GM23248 (cell line): ENCODE results near the gene TLE4. TPM values are rescaled to one million over a fixed set of nuclear protein-coding genes. Genes with fewer than 3 reads are reported as not detected.

ENCODE experiments used
- DNase-seq: peaks from one replicate; pipeline ENCODE4 v3.0.0-alpha.2; 2015
- H2AFZ ChIP-seq: fragments of 200-600 bp; sonication (generic); 2 replicates; pipeline ENCODE4 v1.6.1; 2016; ENCODE audit warnings: antibody characterized with exemption
- H3F3A ChIP-seq: fragments of 200-600 bp; sonication (generic); 2 replicates; pipeline ENCODE4 v1.6.1; 2016; ENCODE audit warnings: mild to moderate bottlenecking, antibody characterized with exemption, mixed run types; ENCODE audit not compliant: insufficient read depth
- H3K27ac ChIP-seq: fragments of 200-600 bp; sonication (generic); 2 replicates; pipeline ENCODE4 v1.5.1; 2016; ENCODE audit warnings: mild to moderate bottlenecking
- H3K27me3 ChIP-seq: fragments of 200-600 bp; sonication (generic); replicated peaks from 2 replicates; pipeline ENCODE4 v1.6.1; 2016; ENCODE audit warnings: mild to moderate bottlenecking; ENCODE audit not compliant: insufficient read depth
- H3K36me3 ChIP-seq: fragments of 200-600 bp; sonication (generic); 2 replicates; pipeline ENCODE4 v1.6.1; 2016; ENCODE audit warnings: low read depth, mild to moderate bottlenecking
- H3K4me1 ChIP-seq: fragments of 200-600 bp; sonication (generic); 2 replicates; pipeline ENCODE4 v1.6.1; 2016; ENCODE audit warnings: mild to moderate bottlenecking; ENCODE audit not compliant: insufficient read depth
- H3K4me2 ChIP-seq: fragments of 200-600 bp; sonication (generic); one replicate; pipeline ENCODE4 v1.6.1; 2016; ENCODE audit warnings: mild to moderate bottlenecking; ENCODE audit not compliant: unreplicated experiment
- H3K4me3 ChIP-seq: fragments of 200-600 bp; sonication (generic); 2 replicates; pipeline ENCODE4 v1.5.1; 2016; ENCODE audit warnings: mild to moderate bottlenecking
- H3K79me2 ChIP-seq: fragments of 200-600 bp; sonication (generic); 2 replicates; pipeline ENCODE4 v1.6.1; 2016; ENCODE audit warnings: mild to moderate bottlenecking; ENCODE audit not compliant: insufficient read depth
- H3K9ac ChIP-seq: fragments of 200-600 bp; sonication (generic); 2 replicates; pipeline ENCODE4 v1.6.1; 2016; ENCODE audit warnings: mild to moderate bottlenecking
- H3K9me2 ChIP-seq: fragments of 200-600 bp; sonication (generic); 2 replicates; pipeline ENCODE4 v1.6.1; 2016; ENCODE audit warnings: mixed run types, mild to moderate bottlenecking, moderate library complexity; ENCODE audit not compliant: insufficient read depth
- H3K9me3 ChIP-seq: fragments of 200-600 bp; sonication (generic); one replicate; pipeline ENCODE4 v1.6.1; 2017; ENCODE audit warnings: low read depth
- H4K20me1 ChIP-seq: fragments of 200-600 bp; sonication (generic); 2 replicates; pipeline ENCODE4 v1.6.0; 2016; ENCODE audit not compliant: insufficient read depth
- EZH2 ChIP-seq: fragments of 200-600 bp; sonication (generic); IDR thresholded peaks from 2 replicates; pipeline ENCODE4 v1.6.1; 2018; ENCODE audit warnings: antibody characterized with exemption, mild to moderate bottlenecking; ENCODE audit not compliant: insufficient read depth, poor library complexity, severe bottlenecking
- EZH2phosphoT487 ChIP-seq: fragments of 200-600 bp; sonication (generic); IDR thresholded peaks from 2 replicates; pipeline ENCODE4 v1.6.1; 2018; ENCODE audit warnings: antibody characterized with exemption, moderate library complexity, mild to moderate bottlenecking, low read depth; ENCODE audit not compliant: insufficient read depth
- WGBS, 2 experiments: methylation state at CpG; one replicate each; pipeline ENCODE4 v1.1.6; 2015 to 2017; ENCODE audit warnings: low lambda C conversion rate in 2 of 2, low coverage in 1 of 2; ENCODE audit errors: missing lambda C conversion rate in 2 of 2; 5-methylcytosine and 5-hydroxymethylcytosine counted together
- in situ Hi-C: fragments of 300-500 bp; cut with MboI; formaldehyde crosslinking; loops from 2 replicates; pipeline ENCODE4 v1.15.0; 2020
- polyA plus RNA-seq: library from polyadenylated mRNA; unstranded; fragments of >200 nt; fragmentation: Nextera tagmentation; extraction: Ambion mirVana; gene quantifications from 2 replicates; pipeline ENCODE4 v1.2.1, GENCODE V29; 2016
- total RNA-seq: library from RNA; depleted of rRNA; stranded (reverse); fragments of >200 nt; shearing (Covaris generic); gene quantifications from 2 replicates; pipeline ENCODE4 v1.2.3, GENCODE V29; 2014

TLE4 gene
- total and polyA plus RNA-seq, 2 experiments from 2014 or later = 29.5 to 37.8 TPM

DNA sequence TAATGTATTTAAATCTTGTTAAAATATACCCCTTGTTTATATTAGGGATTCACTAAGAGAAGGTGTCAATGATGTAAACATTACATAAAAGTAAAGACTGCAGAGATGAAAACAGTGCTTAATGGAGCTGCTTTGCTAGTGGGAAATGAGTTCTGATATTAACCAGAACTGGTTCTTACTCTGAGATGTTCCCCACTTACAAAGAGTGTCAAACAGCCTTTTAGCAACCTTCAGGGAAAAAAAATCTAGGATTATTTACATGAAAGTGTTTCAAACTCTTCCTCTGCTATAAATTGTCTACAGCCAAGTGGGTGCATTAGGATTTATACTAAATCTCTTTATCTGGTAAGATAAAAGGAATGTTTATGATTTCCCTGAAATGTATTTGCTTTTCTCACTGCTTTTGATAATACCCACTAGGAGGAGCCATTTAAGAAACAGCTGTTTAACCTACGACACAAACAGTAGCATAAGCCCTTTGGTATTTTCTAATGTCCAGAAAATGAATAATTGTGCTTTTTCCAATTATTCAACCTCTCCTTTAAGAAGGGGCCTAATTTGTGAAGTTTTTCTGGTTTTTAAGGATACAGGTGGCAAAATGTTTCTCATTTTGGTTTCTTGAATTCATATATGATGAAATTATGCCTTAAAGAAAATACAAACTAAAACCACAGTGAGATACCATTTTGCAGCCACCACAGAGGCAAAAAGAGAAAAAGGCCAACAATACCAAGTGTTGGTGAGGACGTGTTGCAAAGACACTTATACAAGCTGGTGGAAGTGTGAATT lies 186.3 kb downstream of the TLE4 start:
- Histone ChIP-seq H3K9me3 (no peaks in the 10 kb centered on the region), H3K27me3 (peaks cover 5% of the 10 kb centered on the region; the same call in 1 of the 2 replicates), H3K9me2 (no peaks in the 10 kb centered on the region), H3K4me3 (no peak overlapping the region), H3K79me2 (no peaks in the 10 kb centered on the region), H4K20me1 (no peaks in the 10 kb centered on the region), H2AFZ (no peak overlapping the region), H3K36me3 (no peaks in the 10 kb centered on the region), H3K4me1 (no peaks in the 10 kb centered on the region), H3F3A (no peaks in the 10 kb centered on the region), H3K9ac (no peak overlapping the region), H3K4me2 (no peak overlapping the region), H3K27ac (no peak overlapping the region)
- no peak for TF ChIP-seq EZH2
- no peak for TF ChIP-seq EZH2phosphoT487
- in situ Hi-C loops = no loop called here
- peak; percentile 52 for DNase-seq
- WGBS, 2 experiments = 32 to 39% methylated on average over 2 of the region's 2 CpGs

GRCh38 chr9:79759460-79759859 lies 187.7 kb downstream of the TLE4 start:
- Histone ChIP-seq H3K4me2 (no peak overlapping the region), H3K4me1 (no peaks in the 10 kb centered on the region), H3K9ac (no peak overlapping the region), H3K9me2 (no peaks in the 10 kb centered on the region), H3K36me3 (no peaks in the 10 kb centered on the region), H3F3A (peaks cover 7% of the 10 kb centered on the region; the same call in 1 of the 2 replicates), H3K4me3 (no peak overlapping the region), H3K27me3 (no peaks in the 10 kb centered on the region), H3K9me3 (no peaks in the 10 kb centered on the region), H3K79me2 (no peaks in the 10 kb centered on the region), H3K27ac (no peak overlapping the region), H2AFZ (no peak overlapping the region), H4K20me1 (no peaks in the 10 kb centered on the region)
- DNase-seq = peak; percentile 11
- in situ Hi-C loops = no loop called here
- 52 to 74% methylated on average over 1 of the region's 1 CpG for WGBS, 2 experiments
- TF ChIP-seq EZH2phosphoT487 (no peak), EZH2 (no peak)

GRCh38 chr9:79762070-79762469 lies 190.3 kb downstream of the TLE4 start:
- H3F3A ChIP-seq = peaks cover 13% of the 10 kb centered on the region; the same call in 1 of the 2 replicates
- no peak overlapping the region for H3K9ac ChIP-seq
- no peak for TF ChIP-seq EZH2
- no peak overlapping the region for H3K4me3 ChIP-seq
- H3K4me2 ChIP-seq = no peak overlapping the region
- H4K20me1 ChIP-seq = no peaks in the 10 kb centered on the region
- no peak for DNase-seq
- H3K27me3 ChIP-seq = no peaks in the 10 kb centered on the region
- H3K79me2 ChIP-seq = no peaks in the 10 kb centered on the region
- no peaks in the 10 kb centered on the region for H3K9me2 ChIP-seq
- WGBS, 2 experiments = 75 to 81% methylated on average over 6 of the region's 6 CpGs
- no peaks in the 10 kb centered on the region for H3K9me3 ChIP-seq
- H3K36me3 ChIP-seq = no peaks in the 10 kb centered on the region
- H3K4me1 ChIP-seq = peaks cover 6% of the 10 kb centered on the region
- no peak overlapping the region for H2AFZ ChIP-seq
- in situ Hi-C loops = no loop called here
- no peak overlapping the region for H3K27ac ChIP-seq

- in situ Hi-C loops = no loop called here
- peaks cover 13% of the 10 kb centered on the region; the same call in 1 of the 2 replicates for H3F3A ChIP-seq
- no peaks in the 10 kb centered on the region for H3K79me2 ChIP-seq
- no peak overlapping the region for H3K4me3 ChIP-seq
- no peak overlapping the region for H3K9ac ChIP-seq
- peak overlapping the region; percentile 41 for H3K4me2 ChIP-seq
- H3K36me3 ChIP-seq = no peaks in the 10 kb centered on the region
- no peaks in the 10 kb centered on the region for H3K9me2 ChIP-seq
- no peaks in the 10 kb centered on the region for H4K20me1 ChIP-seq
- no peaks in the 10 kb centered on the region for H3K27me3 ChIP-seq
- DNase-seq = peak; percentile 19
- peaks cover 6% of the 10 kb centered on the region for H3K4me1 ChIP-seq
- TF ChIP-seq EZH2phosphoT487 (no peak), EZH2 (no peak)
- no peak overlapping the region for H2AFZ ChIP-seq
- no peak overlapping the region for H3K27ac ChIP-seq
- 88 to 91% methylated on average over 6 of the region's 6 CpGs for WGBS, 2 experiments
- H3K9me3 ChIP-seq = no peaks in the 10 kb centered on the region
These were observed 192.0 kb downstream of the TLE4 start for GRCh38 chr9:79763671-79764285.
